ENCODE measurements around the gene DTWD1.

DNA sequence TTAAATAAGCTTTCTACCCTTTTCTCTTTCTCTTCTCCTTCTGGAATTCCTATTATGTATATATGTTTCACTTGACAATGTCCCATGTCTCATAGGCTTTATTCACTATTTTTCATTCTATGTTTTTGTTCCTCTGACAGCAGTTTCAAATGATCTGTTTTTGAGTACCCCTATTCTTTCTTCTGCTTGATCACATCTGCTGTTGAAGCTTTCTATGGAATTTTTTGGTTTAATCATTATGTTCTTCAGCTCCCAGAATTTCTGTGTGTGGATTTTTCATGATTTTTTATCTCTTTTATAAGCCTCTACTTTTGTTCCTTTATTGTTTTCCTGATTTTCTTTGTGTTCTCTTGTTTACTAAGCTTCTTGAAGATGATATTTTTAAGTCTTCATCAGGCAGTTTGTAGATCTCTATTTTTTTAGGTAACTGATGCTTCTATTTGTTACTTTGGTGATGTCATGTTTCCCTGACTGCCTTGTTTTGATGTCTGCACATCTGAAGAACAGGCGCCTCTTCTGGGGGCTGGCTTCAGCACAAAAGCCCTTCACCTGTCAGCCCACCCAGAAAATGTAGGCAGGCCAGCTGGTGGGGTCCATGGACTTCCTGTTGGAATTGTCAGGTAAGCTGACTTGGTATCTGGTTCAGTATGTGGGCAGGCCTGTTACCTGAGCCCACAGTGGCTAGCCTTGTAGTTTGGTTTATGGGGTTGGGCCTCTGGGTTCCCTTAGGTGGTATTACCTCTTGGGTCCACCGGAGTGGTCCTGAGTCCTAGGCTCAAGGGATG is 16.0 kb upstream of the DTWD1 start:
- TF ChIP-seq, protein P1, sequence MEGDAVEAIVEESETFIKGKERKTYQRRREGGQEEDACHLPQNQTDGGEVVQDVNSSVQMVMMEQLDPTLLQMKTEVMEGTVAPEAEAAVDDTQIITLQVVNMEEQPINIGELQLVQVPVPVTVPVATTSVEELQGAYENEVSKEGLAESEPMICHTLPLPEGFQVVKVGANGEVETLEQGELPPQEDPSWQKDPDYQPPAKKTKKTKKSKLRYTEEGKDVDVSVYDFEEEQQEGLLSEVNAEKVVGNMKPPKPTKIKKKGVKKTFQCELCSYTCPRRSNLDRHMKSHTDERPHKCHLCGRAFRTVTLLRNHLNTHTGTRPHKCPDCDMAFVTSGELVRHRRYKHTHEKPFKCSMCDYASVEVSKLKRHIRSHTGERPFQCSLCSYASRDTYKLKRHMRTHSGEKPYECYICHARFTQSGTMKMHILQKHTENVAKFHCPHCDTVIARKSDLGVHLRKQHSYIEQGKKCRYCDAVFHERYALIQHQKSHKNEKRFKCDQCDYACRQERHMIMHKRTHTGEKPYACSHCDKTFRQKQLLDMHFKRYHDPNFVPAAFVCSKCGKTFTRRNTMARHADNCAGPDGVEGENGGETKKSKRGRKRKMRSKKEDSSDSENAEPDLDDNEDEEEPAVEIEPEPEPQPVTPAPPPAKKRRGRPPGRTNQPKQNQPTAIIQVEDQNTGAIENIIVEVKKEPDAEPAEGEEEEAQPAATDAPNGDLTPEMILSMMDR (IDR thresholded peaks at IDR 0.05; ENCODE audit: poor library complexity) = no peak
- TF ChIP-seq EZH2phosphoT487 (IDR thresholded peaks at IDR 0.05; ENCODE audit: low read depth, severe bottlenecking, unreplicated experiment) = no peak

Measured in hepatocyte (in vitro differentiated cells).